ENCODE measurements around the gene GMPR2. TPM values are rescaled to one million over a fixed set of nuclear protein-coding genes. Genes with fewer than 3 reads are reported as not detected.
A peak's percentile ranks its signal among the peaks of the same experiment; 100 is the strongest.

The GMPR2 gene
- total and polyA plus RNA-seq, 2 of the 4 experiments (the other 2 are of a cell fraction), result 63.7 to 92.5 TPM

GRCh38 chr14:24224618-24225071, 8.1 kb upstream of the GMPR2 start:
- Histone ChIP-seq H3K4me1 (ENCODE audit: control insufficient read depth, insufficient read depth, low read length) (peaks cover 4% of the 10 kb centered on the region), H3K79me1 (ENCODE audit: low read depth in 1 of 2, low read length in 2 of 2) (peaks cover 9 to 51% of the 10 kb centered on the region in 2 experiments), H3K9ac (ENCODE audit: low read depth, low read length) (no peak overlapping the region), H3K56ac (ENCODE audit: extremely low read depth, insufficient read depth, low read length) (no peak overlapping the region), H4K8ac (ENCODE audit: low read depth in 2 of 2, low read length in 2 of 2) (peak overlapping the region in 1 of 2 experiments; percentile 6; a peak in 1 of 4 replicates), H3K36me3 (ENCODE audit: control insufficient read depth, insufficient read depth, low read length) (peaks cover 6% of the 10 kb centered on the region; the same call in 1 of the 2 replicates), H2BK20ac (ENCODE audit: low read depth, low read length) (no peak overlapping the region), H2AK5ac (ENCODE audit: low read depth, low read length) (peak overlapping the region; percentile 12; the same call in 1 of the 2 replicates), H2AFZ (replicated peaks; ENCODE audit: low read length, poor library complexity) (no peak overlapping the region), H2BK120ac (ENCODE audit: low read depth, low read length) (peak overlapping the region; percentile 18; the same call in 1 of the 2 replicates), H3K4ac (ENCODE audit: low read depth, low read length) (peak overlapping the region; percentile 53; the same call in 1 of the 2 replicates), H3K27me3 (ENCODE audit: control insufficient read depth, insufficient read depth, low read length) (no peaks in the 10 kb centered on the region), H4K20me1 (ENCODE audit: insufficient read depth, low read length) (no peaks in the 10 kb centered on the region; the same call in 1 of the 2 replicates), H2BK15ac (ENCODE audit: low read depth, low read length) (no peak overlapping the region), H3K4me3 (ENCODE audit: insufficient read depth, low read depth, low read length) (no peak overlapping the region), H4K5ac (ENCODE audit: low read depth, low read length) (peak overlapping the region; percentile 12; the same call in 1 of the 2 replicates), H3K14ac (replicated peaks; ENCODE audit: low read depth, low read length) (no peak overlapping the region), H3K9me1 (ENCODE audit: insufficient read depth, low read length) (peaks cover 3% of the 10 kb centered on the region; the same call in 1 of the 2 replicates), H2BK5ac (ENCODE audit: low read depth, low read length, poor library complexity, severe bottlenecking) (peak overlapping the region; percentile 73), H3K9me3 (ENCODE audit: control insufficient read depth, insufficient read depth, low read length) (no peaks in the 10 kb centered on the region), H3K23ac (ENCODE audit: low read depth, low read length) (0 out of 2 replicates have a peak overlapping the region, but pooled peaks have one; percentile 37), H3K27ac (ENCODE audit: insufficient read depth, low read length) (peak overlapping the region; percentile 44), H4K91ac (ENCODE audit: insufficient read depth, low read depth, low read length) (0 out of 2 replicates have a peak overlapping the region, but pooled peaks have one; percentile 4), H3K4me2 (ENCODE audit: low read depth, low read length) (peak overlapping the region; percentile 20; the same call in 1 of the 2 replicates), H2AK9ac (replicated peaks; ENCODE audit: low read depth, low read length, poor library complexity) (no peak overlapping the region), H3K18ac (ENCODE audit: low read depth, low read length) (peak overlapping the region; percentile 52; the same call in 1 of the 2 replicates)
- BruUV-seq (replicated peaks), result no TSS peak
- TF ChIP-seq CEBPB (IDR thresholded peaks at IDR 0.05; ENCODE audit: low read depth, low read length) (peak; percentile 70; the same call in 1 of the 2 replicates), NFE2L2 (IDR thresholded peaks at IDR 0.05; ENCODE audit: low read depth, low read length) (no peak), CHD1 (IDR thresholded peaks at IDR 0.05; ENCODE audit: low read depth, low read length) (no peak), USF2 (IDR thresholded peaks at IDR 0.05; ENCODE audit: low read depth, low read length) (no peak)
- DNase-seq (peak; percentile 87), ATAC-seq (ENCODE audit: low read depth) (peak; percentile 83)
- 53% methylated on average over 4 of the region's 7 CpGs; no CpG with 5 or more reads in 1 of the 2 experiments for WGBS, 2 experiments (ENCODE audit: extremely low coverage in 2 of 2, insufficient read length in 1 of 2)
- in situ Hi-C loops (cut with MboI; ENCODE audit: low sequenced_read_pairs) (no loop called here), intact Hi-C loops (cut with micrococcal nuclease) (no loop called here), dilution Hi-C loops (cut with HindIII; ENCODE audit: low sequenced_read_pairs, unreplicated experiment) (no loop called here)
- POLR2A ChIA-PET (ENCODE audit: unreplicated experiment), result no interaction called here
- CTCF ChIA-PET, result no interaction called here

All from IMR-90 (cell line).